Cardiac fibroblast (primary cell): ENCODE measurements around the gene DUSP15.
A peak's percentile ranks its signal among the peaks of the same experiment; 100 is the strongest.
"Not testable (repeated sequence)": the region's sequence is repeated elsewhere in the genome, so short reads cannot be mapped to it uniquely, and the experiment has no call there.

Experiments
- DNase-seq, 2 donors: peaks; one replicate each; pipeline versions ENCODE4 v3.0.0 to v3.0.0-alpha.2; 2010; ENCODE audit warnings: low read depth in 2 of 2
- H3K4me3 ChIP-seq, 2 donors: replicated peaks in 1 of 2; 1 replicate in 1 of 2; 2 replicates in 1 of 2; pipeline ENCODE4 v1.5.1; 2011; ENCODE audit warnings: low read depth in 2 of 2, low read length in 2 of 2, mild to moderate bottlenecking in 2 of 2, moderate library complexity in 1 of 2
- TF ChIP-seq, protein P1 (sequence below): IDR thresholded peaks from one replicate; pipeline ENCODE4 v1.5.1; 2011; ENCODE audit warnings: low read depth, mild to moderate bottlenecking, low read length, inconsistent platforms

Gene DUSP15

DNA sequence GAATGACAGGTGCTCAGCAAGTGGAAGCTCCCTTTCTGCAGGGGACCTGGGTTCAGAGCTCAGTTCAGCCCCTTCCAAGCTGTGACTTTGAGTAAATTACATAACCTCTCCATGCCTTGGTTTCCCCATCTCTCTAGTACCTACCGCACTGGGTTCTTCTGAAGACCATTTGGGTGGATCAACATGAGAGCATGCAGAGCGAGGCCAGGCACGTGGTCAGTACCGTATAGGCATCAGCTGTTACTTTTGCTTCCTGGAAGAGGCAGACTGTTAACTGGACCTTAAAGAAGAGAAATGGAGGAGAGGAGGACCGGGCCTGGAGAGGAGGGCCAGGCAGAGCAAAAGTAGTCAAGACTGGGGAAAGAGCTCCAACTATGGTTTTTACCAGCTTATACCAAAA, 52.9 kb downstream of the DUSP15 start:
- no peak overlapping the region for H3K4me3 ChIP-seq
- TF ChIP-seq, protein P1, sequence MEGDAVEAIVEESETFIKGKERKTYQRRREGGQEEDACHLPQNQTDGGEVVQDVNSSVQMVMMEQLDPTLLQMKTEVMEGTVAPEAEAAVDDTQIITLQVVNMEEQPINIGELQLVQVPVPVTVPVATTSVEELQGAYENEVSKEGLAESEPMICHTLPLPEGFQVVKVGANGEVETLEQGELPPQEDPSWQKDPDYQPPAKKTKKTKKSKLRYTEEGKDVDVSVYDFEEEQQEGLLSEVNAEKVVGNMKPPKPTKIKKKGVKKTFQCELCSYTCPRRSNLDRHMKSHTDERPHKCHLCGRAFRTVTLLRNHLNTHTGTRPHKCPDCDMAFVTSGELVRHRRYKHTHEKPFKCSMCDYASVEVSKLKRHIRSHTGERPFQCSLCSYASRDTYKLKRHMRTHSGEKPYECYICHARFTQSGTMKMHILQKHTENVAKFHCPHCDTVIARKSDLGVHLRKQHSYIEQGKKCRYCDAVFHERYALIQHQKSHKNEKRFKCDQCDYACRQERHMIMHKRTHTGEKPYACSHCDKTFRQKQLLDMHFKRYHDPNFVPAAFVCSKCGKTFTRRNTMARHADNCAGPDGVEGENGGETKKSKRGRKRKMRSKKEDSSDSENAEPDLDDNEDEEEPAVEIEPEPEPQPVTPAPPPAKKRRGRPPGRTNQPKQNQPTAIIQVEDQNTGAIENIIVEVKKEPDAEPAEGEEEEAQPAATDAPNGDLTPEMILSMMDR = no peak
- no peak for DNase-seq

DNA sequence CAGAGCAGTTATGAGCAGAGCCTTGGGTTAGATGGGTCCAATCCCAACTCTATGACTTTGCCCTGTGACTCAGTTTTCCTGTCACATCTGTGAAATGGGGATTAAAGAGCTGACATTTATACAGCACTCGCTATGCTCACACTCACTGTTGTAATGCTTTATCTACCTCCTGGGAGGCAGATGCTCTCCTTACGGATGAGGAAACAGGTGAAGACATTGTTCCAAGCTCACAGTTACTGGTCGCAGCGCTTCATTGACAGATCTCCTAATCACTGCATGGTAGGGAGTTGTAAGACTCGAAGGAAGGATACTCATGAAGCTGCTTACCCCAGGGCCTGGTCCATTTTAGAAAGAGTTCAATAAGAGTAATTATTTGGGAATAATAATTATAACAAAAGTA, 54.1 kb downstream of the DUSP15 start:
- no peak for DNase-seq
- H3K4me3 ChIP-seq = no peak overlapping the region
- TF ChIP-seq, protein P1 = no peak

DNA sequence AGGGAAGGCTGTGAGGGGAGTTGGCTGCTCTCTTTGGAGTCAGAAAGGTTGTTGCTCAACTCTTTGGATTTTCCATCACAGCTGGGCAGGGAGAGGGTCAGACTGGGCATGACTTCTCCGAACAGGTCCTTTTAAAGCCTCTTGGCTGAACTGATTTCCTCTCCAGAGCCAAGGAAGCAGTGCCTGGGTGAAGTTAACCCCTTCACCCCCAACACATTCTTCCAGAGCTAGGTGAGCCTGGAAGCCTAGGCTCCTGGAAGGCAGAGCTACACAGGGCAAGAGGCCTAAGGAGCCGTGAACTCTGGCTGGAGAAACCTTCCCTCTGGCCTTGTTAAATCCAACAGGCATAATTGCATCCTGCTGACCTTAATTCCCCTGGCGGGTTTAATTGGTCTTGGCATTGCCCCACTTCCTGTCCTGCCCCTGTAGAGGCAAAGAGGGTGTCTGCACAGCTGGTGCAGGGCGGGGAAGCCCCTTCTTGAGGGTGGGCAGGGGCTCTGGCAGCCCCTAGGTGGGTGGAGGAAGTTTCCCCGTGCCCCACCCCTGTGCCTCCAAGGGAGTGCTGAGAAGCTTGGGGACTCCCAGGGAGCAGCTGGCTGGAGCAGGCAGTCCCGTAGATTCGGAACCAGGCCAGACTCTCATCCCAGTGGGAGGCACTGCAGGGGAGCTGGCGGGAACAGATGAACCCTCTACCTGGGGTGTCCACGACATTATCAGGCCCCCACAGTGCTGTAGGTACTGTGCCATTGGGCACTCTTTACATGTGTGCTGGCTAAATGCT, 54.7 kb downstream of the DUSP15 start:
- H3K4me3 ChIP-seq = no peak overlapping the region
- TF ChIP-seq, protein P1 = no peak
- DNase-seq = peak; percentile 22 to 58

DNA sequence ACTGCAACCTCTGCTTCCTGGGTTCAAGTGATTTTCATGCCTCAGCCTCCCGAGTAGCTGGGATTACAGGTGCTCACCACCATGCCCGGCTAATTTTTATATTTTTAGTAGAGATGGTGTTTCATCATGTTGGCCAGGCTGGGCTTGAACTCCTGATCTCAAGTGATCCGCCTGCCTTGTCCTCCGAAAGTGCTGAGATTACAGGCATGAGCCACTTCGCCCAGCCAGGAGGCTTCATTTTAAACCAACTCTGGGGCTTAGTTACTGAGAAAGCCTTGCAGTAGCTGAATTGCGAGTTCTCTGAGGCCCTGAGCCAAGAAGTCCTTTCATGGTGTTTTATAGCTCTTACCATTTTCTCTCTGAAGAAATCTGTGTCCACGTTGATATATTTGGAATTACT, 56.2 kb downstream of the DUSP15 start:
- DNase-seq = not testable (repeated sequence)

DNA sequence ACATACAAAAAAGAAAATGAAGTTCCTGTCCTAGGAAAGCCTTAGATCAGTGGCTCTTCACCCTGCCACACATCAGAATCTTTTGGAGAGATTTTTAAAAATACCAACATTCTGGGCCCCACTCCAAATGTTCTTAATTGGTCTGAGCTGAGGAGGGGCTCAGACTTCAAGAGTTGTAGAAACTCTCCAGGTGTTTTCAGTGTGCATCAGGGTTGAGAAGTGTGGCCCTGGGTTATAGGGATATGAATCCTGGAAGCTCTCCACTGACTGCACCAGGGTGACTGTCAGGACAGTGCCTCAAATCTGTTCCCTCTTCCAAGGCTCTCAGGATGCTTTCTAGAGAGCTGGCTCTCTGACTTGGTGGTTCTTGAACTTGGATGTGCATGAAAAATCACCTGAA, 56.7 kb downstream of the DUSP15 start:
- DNase-seq = no peak
- no peak overlapping the region for H3K4me3 ChIP-seq
- TF ChIP-seq, protein P1 = no peak

More for the DNA sequence above, 56.2 kb downstream of the DUSP15 start:
- not testable (repeated sequence) for H3K4me3 ChIP-seq

DNA sequence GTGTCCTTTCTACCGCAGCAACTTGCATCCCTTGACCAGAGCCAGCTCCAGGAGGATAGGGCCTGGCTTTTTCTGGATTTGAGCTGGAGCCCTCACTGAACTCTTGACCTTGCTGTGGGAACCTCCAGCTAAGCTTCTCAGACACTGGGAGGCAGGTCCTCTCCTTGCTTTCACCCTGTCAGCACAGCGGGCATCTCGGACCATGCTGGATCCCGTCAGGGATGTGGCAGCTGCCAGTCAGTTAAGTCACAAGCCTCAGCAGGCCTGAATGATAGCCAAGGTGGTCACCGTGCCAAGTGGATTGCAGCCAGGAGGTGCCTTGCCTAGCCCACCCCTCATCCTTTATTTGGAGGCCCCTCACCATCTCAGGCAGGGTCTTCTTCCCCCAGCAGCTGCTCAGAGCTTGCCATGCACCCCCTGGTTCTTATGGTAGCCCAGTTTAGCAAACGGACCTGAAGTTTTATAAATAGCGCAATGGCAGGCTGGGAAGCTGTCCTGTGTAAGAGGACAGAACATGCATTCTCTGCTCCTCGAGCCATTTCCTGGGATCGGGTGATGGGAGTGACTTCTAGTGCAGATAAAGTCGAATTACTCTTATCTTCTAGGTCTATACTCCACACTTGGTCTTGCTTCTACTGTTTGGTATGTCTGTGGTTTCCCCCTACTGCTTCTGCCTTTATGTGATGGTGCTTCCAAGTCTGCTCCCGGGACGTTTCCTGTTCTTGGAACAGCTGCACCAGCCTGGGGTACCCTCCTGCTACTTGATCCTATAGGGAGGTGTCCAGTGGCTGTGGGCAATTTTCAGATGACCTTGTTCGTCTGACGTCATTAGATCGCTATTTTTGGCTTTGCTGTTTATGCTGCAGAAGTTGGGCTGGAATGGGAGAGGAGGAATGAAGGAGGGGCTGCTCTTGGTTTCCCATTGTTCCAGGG, 58.3 kb downstream of the DUSP15 start:
- no peak overlapping the region for H3K4me3 ChIP-seq
- TF ChIP-seq, protein P1 = no peak
- peak; percentile 70 to 78 for DNase-seq

DNA sequence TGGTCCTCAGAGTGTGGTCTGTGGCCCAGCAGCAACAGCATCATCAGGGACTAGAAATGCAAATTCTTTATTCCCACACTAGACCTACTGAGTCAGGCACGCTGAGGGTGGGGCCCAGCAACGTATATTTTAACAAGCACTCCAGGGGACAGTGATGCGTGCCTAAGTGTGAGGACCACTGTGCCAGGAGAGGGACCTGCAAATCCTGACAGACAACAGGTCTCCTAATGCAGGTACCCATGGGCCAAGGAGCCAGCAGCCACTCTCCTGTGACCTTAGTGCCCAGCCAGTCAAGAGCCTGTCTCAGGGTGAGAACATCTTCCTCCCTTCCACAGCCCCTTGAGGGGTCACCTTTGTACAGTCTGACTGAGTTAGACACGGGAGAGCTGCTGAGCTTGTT, 59.1 kb downstream of the DUSP15 start:
- peak in 1 of 2 donors; percentile 16 for DNase-seq
- TF ChIP-seq, protein P1 = no peak
- no peak overlapping the region for H3K4me3 ChIP-seq
